Measurements from ENCODE around the gene UGT2B17. TPM values are rescaled to one million over a fixed set of nuclear protein-coding genes. Genes with fewer than 3 reads are reported as not detected.
"Not testable (repeated sequence)": the region's sequence is repeated elsewhere in the genome, so short reads cannot be mapped to it uniquely, and the experiment has no call there.

UGT2B17 gene
- polyA plus RNA-seq, 2 of the 4 experiments (the other 2 are of a cell fraction) = 0.04 TPM; not detected in 1

DNA sequence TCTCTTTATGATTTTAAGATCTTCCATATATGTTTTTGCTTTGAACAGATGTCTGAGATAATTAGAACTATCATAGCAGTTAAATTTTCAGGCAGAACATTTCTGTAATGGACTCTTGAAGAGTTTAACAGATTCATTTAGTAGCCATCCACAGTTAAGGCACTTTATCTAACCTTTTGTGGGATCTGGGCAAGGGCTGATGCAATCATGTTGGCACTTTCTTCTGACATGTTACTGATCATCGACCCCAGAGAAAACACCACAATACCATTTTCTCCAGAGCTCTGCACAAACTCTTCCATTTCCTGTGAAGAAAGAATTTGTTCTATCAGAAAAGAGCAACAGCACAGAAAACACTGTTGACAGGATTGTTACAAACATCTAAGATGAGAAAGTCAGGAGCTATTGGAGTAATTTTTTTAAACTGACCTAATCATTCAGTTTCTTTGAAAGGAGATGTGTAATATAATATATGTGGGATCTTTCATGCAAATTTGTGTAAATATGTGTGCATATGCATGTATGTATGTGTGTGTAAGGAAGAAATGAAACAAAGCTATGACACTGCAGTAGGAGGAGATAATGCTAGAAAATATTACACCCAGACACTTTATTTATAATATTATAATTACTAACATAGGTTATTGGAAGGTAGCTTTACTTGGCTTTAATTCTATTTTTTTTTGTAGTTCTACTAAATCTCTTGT is 15.6 kb downstream of the UGT2B17 start:
- FAIRE-seq = peak; percentile 93
- CTCF ChIA-PET; H3K4me1 ChIP-seq; H3K4me2 ChIP-seq; H3K9me3 ChIP-seq; ATAC-seq; POLR2A ChIA-PET; DNase-seq (ENCODE audit: low read depth in 1 of 2, low spot score in 1 of 2); H3K4me3 ChIP-seq; H3K27ac ChIP-seq: not testable (repeated sequence)
- WGBS (ENCODE audit: missing lambda C conversion rate) = no CpG with 5 or more reads among the region's 1 CpG

DNA sequence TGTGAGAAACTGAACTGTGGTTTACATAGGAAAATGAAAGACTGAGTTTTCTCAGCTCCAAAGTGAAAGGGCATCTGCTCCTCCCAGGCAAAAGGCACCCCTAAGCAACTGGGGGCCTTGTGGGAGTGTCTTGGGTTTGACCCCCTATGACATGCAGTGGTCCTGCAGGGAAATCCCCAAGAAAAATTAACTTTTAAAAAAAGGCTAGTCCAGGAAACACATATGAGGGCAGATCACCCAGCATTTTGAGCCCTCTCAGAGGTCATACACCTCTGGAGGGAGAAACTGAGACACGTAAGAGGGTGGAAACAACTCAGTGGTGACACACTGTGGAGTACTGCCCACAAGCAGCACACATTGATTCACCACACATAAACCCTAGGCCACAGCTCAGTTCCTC is 22.3 kb downstream of the UGT2B17 start:
- ATAC-seq; H3K9me3 ChIP-seq; FAIRE-seq; H3K4me2 ChIP-seq; H3K4me3 ChIP-seq; POLR2A ChIA-PET; H3K27ac ChIP-seq; DNase-seq (ENCODE audit: low read depth in 1 of 2, low spot score in 1 of 2); CTCF ChIA-PET; H3K4me1 ChIP-seq: not testable (repeated sequence)
- 90% methylated on average over 1 of the region's 1 CpG for WGBS (ENCODE audit: missing lambda C conversion rate)

GRCh38 chr4:68552818-68553811 is 23.0 kb downstream of the UGT2B17 start:
- ATAC-seq, POLR2A ChIA-PET, H3K9me3 ChIP-seq, H3K27ac ChIP-seq, CTCF ChIA-PET, H3K4me3 ChIP-seq, H3K4me1 ChIP-seq, H3K4me2 ChIP-seq: not testable (repeated sequence)
- FAIRE-seq (peak; percentile 43), DNase-seq (ENCODE audit: low read depth in 1 of 2, low spot score in 1 of 2) (peak in 1 of 2 experiments; percentile 6)
- 45% methylated on average over 5 of the region's 5 CpGs for WGBS (ENCODE audit: missing lambda C conversion rate)

DNA sequence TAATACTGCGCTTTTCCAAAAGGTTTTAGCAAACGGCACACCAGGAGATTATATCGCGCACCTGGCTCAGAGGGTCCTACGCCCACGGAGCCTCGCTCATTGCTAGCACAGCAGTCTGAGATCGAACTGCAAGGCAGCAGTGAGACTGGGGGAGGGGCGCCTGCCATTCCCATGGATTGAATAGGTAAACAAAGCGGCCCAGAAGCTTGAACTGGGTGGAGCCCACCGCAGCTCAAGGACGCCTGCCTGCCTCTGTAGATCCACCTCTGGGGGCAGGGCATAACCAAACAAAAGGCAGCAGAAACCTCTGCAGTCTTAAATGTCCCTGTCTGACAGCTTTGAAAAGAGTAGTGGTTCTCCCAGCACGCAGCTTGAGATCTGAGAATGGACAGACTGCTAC is 33.4 kb downstream of the UGT2B17 start:
- WGBS (ENCODE audit: missing lambda C conversion rate) = 70% methylated on average over 12 of the region's 13 CpGs
- POLR2A ChIA-PET; H3K9me3 ChIP-seq; DNase-seq (ENCODE audit: low read depth in 1 of 2, low spot score in 1 of 2); H3K4me1 ChIP-seq; FAIRE-seq; H3K4me2 ChIP-seq; H3K4me3 ChIP-seq; ATAC-seq; CTCF ChIA-PET; H3K27ac ChIP-seq: not testable (repeated sequence)

GRCh38 chr4:68536375-68536774 is 39.7 kb downstream of the UGT2B17 start:
- Histone ChIP-seq H3K4me1 (no peaks in the 10 kb centered on the region), H3K4me2 (no peak overlapping the region), H3K4me3 (no peak overlapping the region), H3K9me3 (no peaks in the 10 kb centered on the region), H3K27ac (no peak overlapping the region)
- FAIRE-seq = no peak
- 86% methylated on average over 3 of the region's 3 CpGs for WGBS (ENCODE audit: missing lambda C conversion rate)
- TF ChIP-seq SMC3 (IDR thresholded peaks at IDR 0.05) = no peak
- TF ChIP-seq E2F6 (IDR thresholded peaks at IDR 0.05; ENCODE audit: borderline replicate concordance, low read depth) = no peak
- no peak for TF ChIP-seq CHD4 (IDR thresholded peaks at IDR 0.05; ENCODE audit: borderline replicate concordance)
- TF ChIP-seq, protein P1, sequence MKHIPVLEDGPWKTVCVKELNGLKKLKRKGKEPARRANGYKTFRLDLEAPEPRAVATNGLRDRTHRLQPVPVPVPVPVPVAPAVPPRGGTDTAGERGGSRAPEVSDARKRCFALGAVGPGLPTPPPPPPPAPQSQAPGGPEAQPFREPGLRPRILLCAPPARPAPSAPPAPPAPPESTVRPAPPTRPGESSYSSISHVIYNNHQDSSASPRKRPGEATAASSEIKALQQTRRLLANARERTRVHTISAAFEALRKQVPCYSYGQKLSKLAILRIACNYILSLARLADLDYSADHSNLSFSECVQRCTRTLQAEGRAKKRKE (CRISPR knock-in tag; IDR thresholded peaks at IDR 0.05; ENCODE audit: low read depth) = no peak
- TF ChIP-seq FOXS1 (CRISPR knock-in tag; IDR thresholded peaks at IDR 0.05) = no peak
- TF ChIP-seq HOXB13 (CRISPR knock-in tag; IDR thresholded peaks at IDR 0.05; ENCODE audit: low read depth) = no peak
- no peak for TF ChIP-seq REST (IDR thresholded peaks at IDR 0.05)
- ChIA-PET CTCF (interaction anchor here (0.6 kb wide), 2 partner anchors 751 to 1364 kb away, joined by 3 read pairs; no protein-coding TSS in a partner anchor), POLR2A (no interaction called here)
- ATAC-seq = no peak
- DNase-seq (ENCODE audit: low read depth in 1 of 2, low spot score in 1 of 2) = no peak
